SK-N-SH (cell line): ENCODE data around the gene AP3S1. TPM values are rescaled to one million over a fixed set of nuclear protein-coding genes. Genes with fewer than 3 reads are reported as not detected.

ENCODE experiments used
- CTCF ChIA-PET: fragments of 300-600, 350-600 bp; formaldehyde crosslinking; extraction: SDS; loops from one replicate; lab custom pipeline; 2021; lab: Yijun Ruan, JAX
- POLR2A ChIA-PET: fragments of 350-600 bp; sonication (Branson Sonifier 250); formaldehyde crosslinking; extraction: SDS; loops from one replicate; lab custom pipeline; 2020; ENCODE audit warnings: antibody characterized with exemption, inconsistent platforms; lab: Yijun Ruan, JAX
- DNase-seq: peaks from one replicate; pipeline ENCODE4 v3.0.0; 2012
- H2AFZ ChIP-seq: fragments of 200-600 bp; sonication (generic); 2 replicates; pipeline ENCODE4 v1.8.1; 2016; ENCODE audit warnings: antibody characterized with exemption, mild to moderate bottlenecking, low read depth
- H3F3A ChIP-seq: fragments of 200-600 bp; sonication (generic); replicated peaks from 2 replicates; pipeline ENCODE3; 2016; ENCODE audit warnings: antibody characterized with exemption, mild to moderate bottlenecking; ENCODE audit not compliant: insufficient read depth
- H3K27ac ChIP-seq, 2 experiments: fragments of 200-500 bp in 1 of 2; fragments of 200-600 bp in 1 of 2; sonication (Bioruptor generic) in 1 of 2; sonication (generic), shearing (Covaris generic) in 1 of 2; 2 replicates each; pipeline versions ENCODE4 v1.5.1 to v1.6.1; 2014 to 2016; ENCODE audit warnings: low read depth in 2 of 2, inconsistent platforms in 1 of 2, low read length in 1 of 2, mild to moderate bottlenecking in 1 of 2, mixed read lengths in 1 of 2
- H3K27me3 ChIP-seq: fragments of 200-600 bp; sonication (generic), shearing (Covaris generic); 2 replicates; pipeline ENCODE4 v1.6.1; 2016; ENCODE audit warnings: mixed run types; ENCODE audit not compliant: insufficient read depth
- H3K36me3 ChIP-seq, 2 experiments: fragments of 200-500 bp in 1 of 2; fragments of 200-600 bp in 1 of 2; sonication (Bioruptor generic) in 1 of 2; sonication (generic) in 1 of 2; replicated peaks in 1 of 2; 2 replicates each; pipeline versions ENCODE3 to v1.5.1; 2014 to 2016; ENCODE audit warnings: low read length in 1 of 2, mild to moderate bottlenecking in 1 of 2; ENCODE audit not compliant: insufficient read depth in 2 of 2, control insufficient read depth in 1 of 2
- H3K4me1 ChIP-seq, 2 experiments: fragments of 200-500 bp in 1 of 2; fragments of 200-600 bp in 1 of 2; sonication (Bioruptor generic) in 1 of 2; sonication (generic), shearing (Covaris generic) in 1 of 2; 2 replicates each; pipeline versions ENCODE4 v1.5.1 to v1.6.1; 2014 to 2016; ENCODE audit warnings: low read depth in 1 of 2, low read length in 1 of 2, mixed run types in 1 of 2; ENCODE audit not compliant: insufficient read depth in 2 of 2, control insufficient read depth in 1 of 2
- H3K4me2 ChIP-seq: fragments of 200-600 bp; sonication (generic), shearing (Covaris generic); 2 replicates; pipeline ENCODE4 v1.6.1; 2017; ENCODE audit warnings: mixed run types
- H3K4me3 ChIP-seq, 2 experiments: fragments of 200-500 bp in 1 of 2; fragments of 200-600 bp in 1 of 2; sonication (Bioruptor generic) in 1 of 2; sonication (generic), shearing (Covaris generic) in 1 of 2; 2 replicates each; pipeline versions ENCODE4 v1.5.1 to v1.8.1; 2014 to 2016; ENCODE audit warnings: low read depth in 2 of 2, inconsistent platforms in 1 of 2, low read length in 1 of 2, mild to moderate bottlenecking in 1 of 2, mixed read lengths in 1 of 2, moderate library complexity in 1 of 2
- H3K79me2 ChIP-seq: fragments of 200-600 bp; sonication (generic); 2 replicates; pipeline ENCODE4 v1.8.1; 2017; ENCODE audit warnings: mild to moderate bottlenecking; ENCODE audit not compliant: insufficient read depth
- H3K9ac ChIP-seq: fragments of 200-600 bp; sonication (generic); 2 replicates; pipeline ENCODE4 v1.6.1; 2017; ENCODE audit warnings: mixed run types
- H3K9me2 ChIP-seq: fragments of 200-600 bp; sonication (generic); 2 replicates; pipeline ENCODE4 v1.6.1; 2017; ENCODE audit warnings: mixed run types
- H3K9me3 ChIP-seq: fragments of 200-600 bp; sonication (generic); 2 replicates; pipeline ENCODE4 v1.6.1; 2017; ENCODE audit warnings: mixed run types, mild to moderate bottlenecking, moderate library complexity
- H4K20me1 ChIP-seq: fragments of 200-600 bp; sonication (generic); 2 replicates; pipeline ENCODE4 v1.6.1; 2017; ENCODE audit warnings: mild to moderate bottlenecking, mixed run types; ENCODE audit not compliant: insufficient read depth
- CTCF ChIP-seq: fragments of 200-600 bp; sonication (generic); IDR thresholded peaks from 2 replicates; pipeline ENCODE4 v1.6.1; 2017; ENCODE audit warnings: antibody characterized with exemption, mild to moderate bottlenecking, moderate library complexity
- ELF1 ChIP-seq: IDR thresholded peaks from 2 replicates; pipeline ENCODE4 v1.4.0; 2012
- EP300 ChIP-seq, 2 experiments: IDR thresholded peaks; 2 replicates each; pipeline versions ENCODE4 v1.4.0 to v1.6.1; 2012; ENCODE audit warnings: borderline replicate concordance in 1 of 2, low read depth in 1 of 2, low read length in 1 of 2
- FOSL2 ChIP-seq: IDR thresholded peaks from 2 replicates; pipeline ENCODE4 v1.4.0; 2012; ENCODE audit warnings: low read depth, mild to moderate bottlenecking, moderate library complexity, borderline replicate concordance
- FOXM1 ChIP-seq: IDR thresholded peaks from 2 replicates; pipeline ENCODE4 v1.4.0; 2012; ENCODE audit warnings: low read depth, mild to moderate bottlenecking
- JUND ChIP-seq: IDR thresholded peaks from 2 replicates; pipeline ENCODE4 v1.4.0; 2012
- MAX ChIP-seq: IDR thresholded peaks from 2 replicates; pipeline ENCODE4 v1.4.0; 2012; ENCODE audit warnings: low read depth
- MXI1 ChIP-seq: IDR thresholded peaks from 2 replicates; pipeline ENCODE4 v1.6.1; 2012; ENCODE audit warnings: mild to moderate bottlenecking, low read depth, low read length, improper control_type of control experiment
- REST ChIP-seq: IDR thresholded peaks from 2 replicates; pipeline ENCODE4 v1.6.1; 2012; ENCODE audit warnings: mild to moderate bottlenecking, low read depth, low read length, moderate library complexity
- TCF12 ChIP-seq: IDR thresholded peaks from 2 replicates; pipeline ENCODE4 v1.4.0; 2012
- USF1 ChIP-seq: IDR thresholded peaks from 2 replicates; pipeline ENCODE4 v1.4.0; 2012; ENCODE audit warnings: low read depth, borderline replicate concordance
- USF2 ChIP-seq: fragments of 150-350 bp; IDR thresholded peaks from 2 replicates; pipeline ENCODE4 v1.6.1; 2017; ENCODE audit warnings: antibody characterized with exemption, low read length, low read depth, borderline replicate concordance
- WGBS: methylation state at CpG from one replicate; pipeline ENCODE4 v1.1.6; 2017; ENCODE audit warnings: low lambda C conversion rate; 5-methylcytosine and 5-hydroxymethylcytosine counted together
- polyA plus RNA-seq, 3 experiments: library from polyadenylated mRNA; depleted of rRNA; stranded (reverse); fragments of >200 nt; gene quantifications; 2 replicates each; pipeline ENCODE4 v1.2.3, GENCODE V29; 2012

The AP3S1 gene
- polyA plus RNA-seq, 1 of the 3 experiments (the other 2 are of a cell fraction): 21.6 TPM

- 97% methylated on average over 3 of the region's 3 CpGs for WGBS
- Histone ChIP-seq H3K9me3 (no peaks in the 10 kb centered on the region), H3K27me3 (no peaks in the 10 kb centered on the region), H3K79me2 (no peaks in the 10 kb centered on the region), H4K20me1 (no peaks in the 10 kb centered on the region), H3K36me3 (no peaks in the 10 kb centered on the region), H3F3A (no peaks in the 10 kb centered on the region), H2AFZ (no peak overlapping the region), H3K9me2 (no peaks in the 10 kb centered on the region), H3K4me1 (peaks cover 0 to 4% of the 10 kb centered on the region in 2 experiments; a peak in 2 of 4 replicates), H3K27ac (no peak overlapping the region), H3K4me3 (no peak overlapping the region), H3K9ac (no peak overlapping the region), H3K4me2 (no peak overlapping the region)
- no peak for DNase-seq
- ChIA-PET CTCF (interaction anchor here (1.0 to 1.5 kb wide), 2 partner anchors 66 to 173 kb away, joined by 3 to 5 read pairs; no protein-coding TSS in a partner anchor), POLR2A (no interaction called here)
- TF ChIP-seq REST: peak; percentile 80
- TF ChIP-seq MAX: no peak
- no peak for TF ChIP-seq USF1
- no peak for TF ChIP-seq USF2
- no peak for TF ChIP-seq FOXM1
- TF ChIP-seq TCF12: no peak
Observed at GRCh38 chr5:115894342-115894741, 52.6 kb downstream of the AP3S1 start.

- H3K79me2 ChIP-seq: no peaks in the 10 kb centered on the region
- H3K4me2 ChIP-seq: peak overlapping the region; percentile 41; the same call in 1 of the 2 replicates
- TF ChIP-seq EP300 (IDR thresholded peaks at IDR 0.05; ENCODE audit: borderline replicate concordance in 1 of 2, low read depth in 1 of 2, low read length in 1 of 2): no peak
- TF ChIP-seq MXI1: no peak
- TF ChIP-seq FOXM1: no peak
- no peak for TF ChIP-seq MAX
- TF ChIP-seq CTCF: no peak
- peak; percentile 21; the same call in 1 of the 2 replicates for TF ChIP-seq JUND
- TF ChIP-seq ELF1: no peak
- TF ChIP-seq FOSL2: peak; percentile 38; the same call in 1 of the 2 replicates
- no peaks in the 10 kb centered on the region for H3K27me3 ChIP-seq
- H3K9me2 ChIP-seq: no peaks in the 10 kb centered on the region
- H3K36me3 ChIP-seq: no peaks in the 10 kb centered on the region
- peaks cover 0 to 4% of the 10 kb centered on the region in 2 experiments; a peak in 2 of 4 replicates for H3K4me1 ChIP-seq
- ChIA-PET POLR2A (no interaction called here), CTCF (no interaction called here)
- H3K27ac ChIP-seq: peak overlapping the region in 1 of 2 experiments; percentile 16; a peak in 1 of 4 replicates
- no peak overlapping the region for H3K9ac ChIP-seq
- DNase-seq: no peak
- H2AFZ ChIP-seq: no peak overlapping the region
- H3K4me3 ChIP-seq: no peak overlapping the region
- H3K9me3 ChIP-seq: no peaks in the 10 kb centered on the region
- WGBS: 68% methylated on average over 3 of the region's 3 CpGs
- H3F3A ChIP-seq: no peaks in the 10 kb centered on the region
- H4K20me1 ChIP-seq: no peaks in the 10 kb centered on the region
Observed at GRCh38 chr5:115895821-115896220, 54.1 kb downstream of the AP3S1 start.
